Measurements from ENCODE around the gene DOCK4.

Gene DOCK4

GRCh38 chr7:111756687-111757178, 449.5 kb downstream of the DOCK4 start:
- TF ChIP-seq CTCF (IDR thresholded peaks at IDR 0.05) (no peak), ZFX (IDR thresholded peaks at IDR 0.05; ENCODE audit: borderline replicate concordance) (no peak)
- H3K27ac ChIP-seq: no peak overlapping the region

DNA sequence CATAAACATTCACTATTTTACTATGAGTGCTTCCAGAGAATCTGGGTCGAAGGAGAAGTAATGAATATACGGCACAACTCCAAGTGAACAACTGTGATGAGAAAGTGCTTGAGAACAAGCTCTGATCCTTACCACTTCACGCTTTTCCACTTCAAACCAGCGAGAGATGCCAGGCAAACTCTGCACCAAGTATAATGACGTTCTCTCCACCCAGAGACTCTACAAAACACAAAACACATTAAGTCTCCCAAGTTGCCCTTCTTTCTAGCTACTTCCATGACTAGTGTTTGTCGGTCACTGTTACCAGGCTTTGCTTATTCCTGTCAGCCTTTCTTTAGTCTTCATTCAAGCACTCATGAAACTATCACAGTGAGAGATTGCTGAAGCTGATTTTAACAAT, 450.8 kb downstream of the DOCK4 start:
- no peak for TF ChIP-seq CTCF (IDR thresholded peaks at IDR 0.05)
- no peak for TF ChIP-seq ZFX (IDR thresholded peaks at IDR 0.05; ENCODE audit: borderline replicate concordance)
- H3K27ac ChIP-seq: no peak overlapping the region

DNA sequence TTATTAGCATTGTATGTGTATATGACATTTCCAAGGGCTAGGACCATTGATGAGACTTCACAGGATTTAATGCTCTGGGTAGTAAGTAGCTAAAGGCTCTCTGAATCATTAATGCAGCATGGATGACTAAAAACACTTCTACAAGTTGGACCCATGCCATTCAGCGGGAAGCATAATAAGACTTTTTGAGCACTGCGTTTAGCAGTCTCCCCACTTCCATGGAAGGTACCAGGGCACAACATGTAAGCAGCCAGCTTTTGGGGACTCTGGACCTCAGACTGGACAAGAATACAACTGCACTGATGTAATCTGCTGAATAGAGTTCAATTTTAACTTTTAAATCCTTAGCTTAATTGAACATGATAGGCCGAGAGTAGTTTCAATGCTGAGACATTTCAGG, 452.2 kb downstream of the DOCK4 start:
- no peak overlapping the region for H3K27ac ChIP-seq
- no peak for TF ChIP-seq ZFX (IDR thresholded peaks at IDR 0.05; ENCODE audit: borderline replicate concordance)
- no peak for TF ChIP-seq CTCF (IDR thresholded peaks at IDR 0.05)

DNA sequence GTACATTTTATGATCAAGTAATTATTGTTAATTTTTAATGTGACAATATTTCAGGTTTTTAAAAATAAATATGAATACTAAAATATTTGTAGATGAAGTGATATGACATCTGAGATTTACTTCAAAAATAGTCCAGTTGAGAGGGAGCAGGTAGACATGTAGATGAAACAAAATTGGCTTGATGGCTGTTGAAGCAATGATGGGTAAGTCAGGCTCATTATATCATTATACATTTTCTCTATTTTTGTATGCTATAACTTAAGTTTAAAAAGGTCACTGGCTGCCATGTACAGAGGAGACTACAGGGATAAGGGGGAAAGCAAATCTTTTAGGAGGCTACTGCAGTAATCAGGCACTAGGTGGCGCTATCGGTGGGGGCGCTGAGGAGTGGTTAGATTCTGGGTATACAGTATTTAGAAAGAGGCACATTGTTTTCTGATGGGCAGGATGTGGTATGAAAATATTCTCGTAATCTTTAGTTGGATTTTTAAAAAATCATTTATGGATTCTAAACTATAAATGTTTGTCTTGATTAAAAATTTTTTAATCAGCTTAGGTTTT, 454.1 kb downstream of the DOCK4 start:
- no peak overlapping the region for H3K27ac ChIP-seq
- TF ChIP-seq ZFX (IDR thresholded peaks at IDR 0.05; ENCODE audit: borderline replicate concordance) (no peak), CTCF (IDR thresholded peaks at IDR 0.05) (peak; percentile 99)

- TF ChIP-seq ZFX (IDR thresholded peaks at IDR 0.05; ENCODE audit: borderline replicate concordance): no peak
- no peak for TF ChIP-seq CTCF (IDR thresholded peaks at IDR 0.05)
- H3K27ac ChIP-seq: peak overlapping the region; percentile 65
These were observed 455.3 kb downstream of the DOCK4 start for GRCh38 chr7:111750878-111751277.

DNA sequence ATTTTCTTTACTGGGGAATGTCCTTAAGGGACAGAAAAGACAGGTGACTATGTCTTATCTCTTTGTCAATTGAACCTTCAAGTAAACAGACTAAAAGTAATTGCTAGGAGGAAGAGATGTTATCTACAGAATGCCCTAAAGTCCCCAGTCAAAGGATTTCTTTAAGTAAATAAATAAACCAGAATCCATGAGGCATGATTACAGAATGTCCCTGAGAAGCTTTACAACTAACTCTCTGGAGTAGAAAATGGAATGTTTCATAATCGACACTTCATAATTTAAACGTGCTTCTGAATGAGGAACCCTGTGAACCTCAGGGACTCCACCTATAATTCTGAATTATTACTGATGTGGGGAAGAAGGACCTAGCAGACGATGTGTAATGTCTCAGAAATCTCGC, 456.0 kb downstream of the DOCK4 start:
- peak overlapping the region; percentile 65 for H3K27ac ChIP-seq

More for the DNA sequence above, 456.0 kb downstream of the DOCK4 start:
- no peak for TF ChIP-seq ZFX (IDR thresholded peaks at IDR 0.05; ENCODE audit: borderline replicate concordance)
- no peak for TF ChIP-seq CTCF (IDR thresholded peaks at IDR 0.05)

Measured in 22Rv1 (cell line).